Motor neuron (in vitro differentiated cells): ENCODE results near the gene MAGEA2. TPM values are rescaled to one million over a fixed set of nuclear protein-coding genes. Genes with fewer than 3 reads are reported as not detected.
A peak's percentile ranks its signal among the peaks of the same experiment; 100 is the strongest.
"Not testable (repeated sequence)": the region's sequence is repeated elsewhere in the genome, so short reads cannot be mapped to it uniquely, and the experiment has no call there.

Source experiments
- ATAC-seq, 8 experiments: fragments of 200-7000 bp; cut with Tn5 transposase; replicated peaks in 6 of 8; 2 replicates each; pipeline ENCODE4 v1.8.0; 2021; ENCODE audit warnings: mild to moderate bottlenecking in 8 of 8, moderate library complexity in 8 of 8
- H3K27ac ChIP-seq, 2 donors: fragments of 250-450 bp; sonication (Bioruptor Pico); 2 replicates each; pipeline ENCODE4 v1.9.0; 2021; ENCODE audit warnings: antibody characterized with exemption in 2 of 2, mild to moderate bottlenecking in 2 of 2, moderate library complexity in 1 of 2
- H3K4me1 ChIP-seq, 2 donors: fragments of 250-450 bp; sonication (Bioruptor Pico); replicated peaks in 1 of 2; 2 replicates each; pipeline ENCODE4 v1.6.1; 2021; ENCODE audit warnings: antibody characterized with exemption in 2 of 2, mild to moderate bottlenecking in 2 of 2, moderate library complexity in 1 of 2
- H3K4me3 ChIP-seq, 5 donors: fragments of 250-450 bp; sonication (Bioruptor Pico); 2 replicates each; pipeline ENCODE4 v1.9.0; 2021; ENCODE audit warnings: antibody characterized with exemption in 5 of 5, mild to moderate bottlenecking in 5 of 5, moderate library complexity in 4 of 5
- WGBS, 10 experiments: fragments of 450-650 bp; shearing (Covaris generic); methylation state at CpG; one replicate each; pipeline ENCODE4 v1.0.0; 2022; 5-methylcytosine and 5-hydroxymethylcytosine counted together
- in situ Hi-C, 9 experiments: fragments of 400-800 bp; cut with MboI; loops; one replicate each; pipeline ENCODE4 v1.15.0; 2021; ENCODE audit warnings: low sequenced_read_pairs in 9 of 9, low pct_unique_long_range_greater_than_20kb in 2 of 9; ENCODE audit not compliant: unreplicated experiment in 9 of 9
- total RNA-seq, 8 experiments: library from RNA; unstranded; fragments of 300-600 nt; gene quantifications; 2 replicates each; pipeline versions ENCODE4 v1.2.3 to v1.2.4, GENCODE V29; 2022

MAGEA2 gene
- 1 to 10 TPM in 1 of 8 experiments, under 1 TPM in 4, not detected in 3; 0.05 to 2.4 (median 0.42) TPM for total RNA-seq

GRCh38 chrX:152753686-152754650, at the start of gene MAGEA2:
Gene MAGEA2, minus strand, starts transcription at chrX:152753842. Its CDS starts 2,479 bp downstream, at chrX:152751363.
- peak in 1 of 8 experiments; percentile 62 for ATAC-seq
- in situ Hi-C loops, H3K27ac ChIP-seq, H3K4me1 ChIP-seq, H3K4me3 ChIP-seq: not testable (repeated sequence)
- WGBS, 10 experiments: no CpG with 5 or more reads among the region's 35 CpGs

DNA sequence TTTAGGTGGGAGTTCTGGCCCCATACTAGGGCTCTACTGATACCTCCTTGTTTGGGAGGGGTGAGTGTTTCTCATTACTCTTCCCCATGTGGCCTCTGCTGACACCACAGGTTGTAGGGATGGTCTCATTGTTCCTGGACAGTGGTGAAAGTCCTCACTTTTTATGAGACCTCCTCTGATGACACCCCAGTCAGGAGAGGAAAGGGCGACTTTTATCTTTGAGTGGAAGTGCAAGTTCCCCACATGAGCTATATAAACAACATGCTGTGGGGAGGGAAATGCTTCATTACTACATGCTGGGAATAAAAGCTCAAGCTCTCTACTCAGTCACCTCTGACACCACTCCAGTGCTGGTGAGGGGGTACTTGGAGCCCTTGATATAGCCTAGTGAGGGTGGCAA, 45.3 kb upstream of the MAGEA2 start:
- H3K4me1 ChIP-seq: no peaks in the 10 kb centered on the region
- H3K4me3 ChIP-seq: no peak overlapping the region
- in situ Hi-C loops: no loop called here
- no peak overlapping the region for H3K27ac ChIP-seq
- ATAC-seq: no peak
- 0 to 38% methylated on average over 1 of the region's 1 CpG; no CpG with 5 or more reads in 8 of the 10 experiments for WGBS, 10 experiments

GRCh38 chrX:152787062-152787461, 33.4 kb upstream of the MAGEA2 start:
- H3K27ac ChIP-seq, H3K4me1 ChIP-seq, H3K4me3 ChIP-seq, in situ Hi-C loops: not testable (repeated sequence)
- no CpG with 5 or more reads among the region's 3 CpGs for WGBS, 10 experiments
- ATAC-seq: peak in 3 of 8 experiments; percentile 61 to 88 (median 66)

GRCh38 chrX:152769549-152770289, 16.1 kb upstream of the MAGEA2 start, which contains the start of gene MAGEA6:
Gene MAGEA6, minus strand, starts transcription at chrX:152769689. Its CDS starts 2,039 bp downstream, at chrX:152767650.
- H3K4me3 ChIP-seq, in situ Hi-C loops: not testable (repeated sequence)

DNA sequence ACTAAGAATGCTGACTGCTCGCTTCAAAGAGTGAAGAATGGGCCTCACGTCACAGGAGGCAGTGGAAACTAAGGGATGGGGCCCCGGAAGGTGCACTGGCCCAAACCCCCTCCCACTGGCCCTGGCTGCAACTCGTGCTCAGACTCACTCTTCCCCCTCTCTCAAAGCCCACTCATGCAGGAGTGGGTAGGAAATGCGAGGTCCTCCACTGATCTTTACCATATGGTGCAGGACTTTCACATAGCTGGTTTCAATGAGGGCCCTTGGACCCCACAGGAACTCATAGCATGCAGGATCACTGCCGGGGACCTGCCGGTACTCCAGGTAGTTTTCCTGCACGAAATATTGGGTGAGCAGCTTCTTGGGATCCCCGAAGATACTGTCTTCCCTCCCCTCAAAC, 12.9 kb upstream of the MAGEA2 start:
- H3K27ac ChIP-seq, H3K4me3 ChIP-seq, in situ Hi-C loops, H3K4me1 ChIP-seq, ATAC-seq: not testable (repeated sequence)
- WGBS, 10 experiments: 14 to 79% (median 47%) methylated on average over 1 to 2 of the region's 9 CpGs; no CpG with 5 or more reads in 6 of the 10 experiments

More at GRCh38 chrX:152769549-152770289, 16.1 kb upstream of the MAGEA2 start, which contains the start of gene MAGEA6:
- H3K4me1 ChIP-seq, ATAC-seq, H3K27ac ChIP-seq: not testable (repeated sequence)
- no CpG with 5 or more reads among the region's 29 CpGs for WGBS, 10 experiments

GRCh38 chrX:152761582-152761981, 7.9 kb upstream of the MAGEA2 start:
- in situ Hi-C loops, ATAC-seq: not testable (repeated sequence)

GRCh38 chrX:152759544-152759943, 5.9 kb upstream of the MAGEA2 start:
- H3K27ac ChIP-seq, H3K4me1 ChIP-seq, in situ Hi-C loops, H3K4me3 ChIP-seq, ATAC-seq: not testable (repeated sequence)
- no CpG with 5 or more reads among the region's 7 CpGs for WGBS, 10 experiments

More at GRCh38 chrX:152761582-152761981, 7.9 kb upstream of the MAGEA2 start:
- H3K4me3 ChIP-seq, H3K4me1 ChIP-seq, H3K27ac ChIP-seq: not testable (repeated sequence)
- no CpG with 5 or more reads among the region's 7 CpGs for WGBS, 10 experiments

GRCh38 chrX:152758918-152759317, 5.3 kb upstream of the MAGEA2 start, which contains the start of gene CSAG3:
Gene CSAG3, plus strand, starts transcription at chrX:152759218.
- H3K27ac ChIP-seq, ATAC-seq, in situ Hi-C loops, H3K4me1 ChIP-seq, H3K4me3 ChIP-seq: not testable (repeated sequence)
- no CpG with 5 or more reads among the region's 2 CpGs for WGBS, 10 experiments

DNA sequence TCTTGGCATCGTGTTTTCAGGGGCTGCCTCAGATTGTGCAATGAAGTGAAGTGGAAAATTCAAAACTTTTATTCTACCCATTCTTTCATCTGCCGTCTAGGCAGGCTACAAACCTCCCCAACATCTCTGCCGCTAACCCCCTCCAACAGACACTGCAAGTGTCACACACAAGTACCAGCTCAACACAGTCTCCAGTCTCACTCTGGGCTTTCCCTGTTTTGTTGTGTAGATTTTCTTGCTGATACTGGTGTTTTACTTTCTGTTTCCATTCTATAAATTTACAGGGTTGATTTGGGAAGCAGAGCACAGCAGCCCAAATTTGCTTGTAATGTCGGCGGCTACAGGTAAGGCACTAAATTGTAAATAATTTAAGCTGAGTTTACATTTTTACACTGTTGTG, 1.2 kb upstream of the MAGEA2 start:
- H3K4me1 ChIP-seq, ATAC-seq, H3K27ac ChIP-seq, in situ Hi-C loops, H3K4me3 ChIP-seq: not testable (repeated sequence)
- WGBS, 10 experiments: no CpG with 5 or more reads among the region's 5 CpGs

- in situ Hi-C loops: no loop called here
- WGBS, 10 experiments: 0 to 100% (median 36%) methylated on average over 1 to 5 of the region's 5 CpGs; no CpG with 5 or more reads in 4 of the 10 experiments
- Histone ChIP-seq H3K4me3 (no peak overlapping the region), H3K4me1 (no peaks in the 10 kb centered on the region), H3K27ac (no peak overlapping the region)
- ATAC-seq: no peak
Measured at GRCh38 chrX:152738560-152738959, 15.1 kb downstream of the MAGEA2 start.

- whole genome bisulfite sequencing, 10 experiments: 34% methylated on average over 6 of the region's 12 CpGs; no CpG with 5 or more reads in 9 of the 10 experiments
- ATAC-seq, in situ Hi-C loops: not testable (repeated sequence)
Measured at GRCh38 chrX:152736528-152736927, 17.1 kb downstream of the MAGEA2 start.

DNA sequence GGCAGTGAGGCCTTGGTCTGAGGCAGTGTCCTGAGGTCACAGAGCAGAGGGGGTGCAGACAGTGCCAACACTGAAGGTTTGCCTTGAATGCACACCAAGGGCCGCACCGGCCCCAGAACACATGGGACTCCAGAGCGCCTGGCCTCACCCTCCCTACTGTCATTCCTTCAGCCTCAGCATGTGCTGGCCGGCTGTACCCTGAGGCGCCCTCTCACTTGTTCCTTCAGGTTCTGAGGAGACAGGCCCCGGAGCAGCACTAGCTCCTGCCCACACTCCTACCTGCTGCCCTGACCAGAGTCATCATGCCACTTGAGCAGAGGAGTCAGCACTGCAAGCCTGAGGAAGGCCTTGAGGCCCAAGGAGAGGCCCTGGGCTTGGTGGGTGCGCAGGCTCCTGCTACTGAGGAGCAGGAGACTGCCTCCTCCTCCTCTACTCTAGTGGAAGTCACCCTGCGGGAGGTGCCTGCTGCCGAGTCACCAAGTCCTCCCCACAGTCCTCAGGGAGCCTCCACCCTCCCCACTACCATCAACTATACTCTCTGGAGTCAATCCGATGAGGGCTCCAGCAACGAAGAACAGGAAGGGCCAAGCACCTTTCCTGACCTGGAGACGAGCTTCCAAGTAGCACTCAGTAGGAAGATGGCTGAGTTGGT, 17.7 kb downstream of the MAGEA2 start:
- no peak overlapping the region for H3K4me3 ChIP-seq
- no peaks in the 10 kb centered on the region for H3K4me1 ChIP-seq
- no peak for ATAC-seq
- no peak overlapping the region for H3K27ac ChIP-seq
- WGBS, 10 experiments: 42% methylated on average over 6 of the region's 12 CpGs; no CpG with 5 or more reads in 9 of the 10 experiments
- in situ Hi-C loops: no loop called here

More at GRCh38 chrX:152736528-152736927, 17.1 kb downstream of the MAGEA2 start:
- not testable (repeated sequence) for H3K4me1 ChIP-seq, H3K27ac ChIP-seq, H3K4me3 ChIP-seq
